ENCODE results near the gene TRIM23.
"Not testable (repeated sequence)": the region's sequence is repeated elsewhere in the genome, so short reads cannot be mapped to it uniquely, and the experiment has no call there.

TRIM23 gene

GRCh38 chr5:65624571-65625555 is 730 bp upstream of the TRIM23 start, which contains the start of the genes SHLD3 and TRAPPC13:
TSS of gene SHLD3 (plus strand) at chr5:65625027. CDS start at chr5:65629588, 4,561 bp downstream.
TSS of gene TRAPPC13 (plus strand) at chr5:65625027. CDS start at chr5:65625061, 34 bp downstream.
- Histone ChIP-seq H3K9me3 (ENCODE audit: control insufficient read depth, insufficient read depth, low read depth, low read length) (no peaks in the 10 kb centered on the region), H3K27ac (ENCODE audit: low read depth, low read length) (0 out of 2 replicates have a peak within 1 kb of the TSS, but pooled peaks have one; percentile 49), H3K4me3 (ENCODE audit: low read depth, low read length) (peak within 1 kb of the TSS; percentile 96), H3K9ac (ENCODE audit: low read length) (peak within 1 kb of the TSS; percentile 80), H3K36me3 (ENCODE audit: control insufficient read depth, insufficient read depth, low read length) (peaks cover 8% of the 10 kb centered on the region), H3K4me1 (ENCODE audit: control insufficient read depth, insufficient read depth, low read length) (peaks cover 8% of the 10 kb centered on the region), H3K27me3 (ENCODE audit: control insufficient read depth, insufficient read depth, low read length) (no peaks in the 10 kb centered on the region)

DNA sequence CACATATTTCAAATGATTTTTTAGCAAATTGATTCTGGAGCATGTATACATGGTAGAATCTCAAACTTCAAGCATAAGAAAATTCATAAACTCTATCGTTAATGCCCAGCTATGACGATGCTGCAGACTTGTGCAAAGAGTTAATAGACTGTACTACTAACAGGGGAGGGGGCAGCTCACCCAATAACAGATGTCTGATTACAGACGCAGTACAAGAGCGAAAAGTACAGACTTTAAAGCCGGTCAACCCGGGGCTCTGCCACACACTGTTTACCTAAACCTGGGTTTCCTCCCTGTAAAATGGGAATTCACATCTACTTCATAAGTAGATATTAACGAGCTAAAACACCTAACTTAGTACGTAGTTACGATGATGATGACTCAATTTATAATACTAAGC is 651 bp downstream of the TRIM23 start:
- peak overlapping the region; percentile 96 for H3K4me3 ChIP-seq (ENCODE audit: low read depth, low read length)
- peak overlapping the region; percentile 80 for H3K9ac ChIP-seq (ENCODE audit: low read length)
- H3K27ac ChIP-seq (ENCODE audit: low read depth, low read length), result no peak overlapping the region
- H3K9me3 ChIP-seq (ENCODE audit: control insufficient read depth, insufficient read depth, low read depth, low read length), result no peaks in the 10 kb centered on the region
- no peaks in the 10 kb centered on the region for H3K36me3 ChIP-seq (ENCODE audit: control insufficient read depth, insufficient read depth, low read length)
- H3K4me1 ChIP-seq (ENCODE audit: control insufficient read depth, insufficient read depth, low read length), result peaks cover 8% of the 10 kb centered on the region
- no peaks in the 10 kb centered on the region for H3K27me3 ChIP-seq (ENCODE audit: control insufficient read depth, insufficient read depth, low read length)

GRCh38 chr5:65621961-65622360 is 2.2 kb downstream of the TRIM23 start:
- not testable (repeated sequence) for H3K9me3 ChIP-seq (ENCODE audit: control insufficient read depth, insufficient read depth, low read depth, low read length); H3K4me1 ChIP-seq (ENCODE audit: control insufficient read depth, insufficient read depth, low read length); H3K36me3 ChIP-seq (ENCODE audit: control insufficient read depth, insufficient read depth, low read length); H3K9ac ChIP-seq (ENCODE audit: low read length); H3K27ac ChIP-seq (ENCODE audit: low read depth, low read length); H3K27me3 ChIP-seq (ENCODE audit: control insufficient read depth, insufficient read depth, low read length); H3K4me3 ChIP-seq (ENCODE audit: low read depth, low read length)

GRCh38 chr5:65620021-65620420 is 4.1 kb downstream of the TRIM23 start:
- Histone ChIP-seq H3K9me3 (ENCODE audit: control insufficient read depth, insufficient read depth, low read depth, low read length) (no peaks in the 10 kb centered on the region), H3K4me3 (ENCODE audit: low read depth, low read length) (no peak overlapping the region), H3K4me1 (ENCODE audit: control insufficient read depth, insufficient read depth, low read length) (peaks cover 4% of the 10 kb centered on the region; the same call in 1 of the 2 replicates), H3K27me3 (ENCODE audit: control insufficient read depth, insufficient read depth, low read length) (no peaks in the 10 kb centered on the region), H3K27ac (ENCODE audit: low read depth, low read length) (no peak overlapping the region), H3K9ac (ENCODE audit: low read length) (no peak overlapping the region), H3K36me3 (ENCODE audit: control insufficient read depth, insufficient read depth, low read length) (peaks cover 6% of the 10 kb centered on the region; the same call in 1 of the 2 replicates)

DNA sequence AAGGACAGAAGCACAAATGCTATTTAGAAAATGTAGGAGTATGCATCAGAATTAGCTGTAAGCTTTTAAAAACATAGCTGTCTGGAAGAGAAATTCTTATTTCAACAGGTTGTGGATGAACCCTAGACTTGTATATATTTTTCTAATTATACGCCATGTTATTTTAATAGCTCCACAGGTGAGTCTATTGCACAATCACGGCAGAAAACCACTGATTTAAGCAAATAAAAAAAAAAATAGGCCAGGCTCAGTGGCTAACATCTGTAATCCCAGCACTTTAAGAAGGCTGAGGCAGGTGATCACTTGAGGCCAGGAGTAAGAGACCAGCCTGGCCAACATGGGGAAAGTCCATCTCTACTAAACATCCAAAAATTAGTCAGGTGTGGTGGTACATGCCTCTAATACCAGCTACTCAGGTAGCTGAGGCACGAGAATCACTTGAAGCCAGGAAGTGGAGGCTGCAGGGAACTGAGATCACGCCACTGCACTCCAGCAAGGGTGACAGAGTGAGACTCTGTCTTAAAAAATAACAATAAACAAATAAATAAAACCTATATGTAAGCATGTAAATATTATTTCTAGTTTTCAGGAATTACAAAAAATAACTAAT is 11.7 kb downstream of the TRIM23 start:
- H3K4me1 ChIP-seq (ENCODE audit: control insufficient read depth, insufficient read depth, low read length), result no peaks in the 10 kb centered on the region
- no peaks in the 10 kb centered on the region for H3K27me3 ChIP-seq (ENCODE audit: control insufficient read depth, insufficient read depth, low read length)
- H3K9me3 ChIP-seq (ENCODE audit: control insufficient read depth, insufficient read depth, low read depth, low read length), result no peaks in the 10 kb centered on the region
- H3K36me3 ChIP-seq (ENCODE audit: control insufficient read depth, insufficient read depth, low read length), result peaks cover 54% of the 10 kb centered on the region
- no peak overlapping the region for H3K27ac ChIP-seq (ENCODE audit: low read depth, low read length)
- H3K4me3 ChIP-seq (ENCODE audit: low read depth, low read length), result no peak overlapping the region
- H3K9ac ChIP-seq (ENCODE audit: low read length), result no peak overlapping the region

GRCh38 chr5:65611524-65611923 is 12.6 kb downstream of the TRIM23 start:
- Histone ChIP-seq H3K27ac (ENCODE audit: low read depth, low read length) (no peak overlapping the region), H3K9ac (ENCODE audit: low read length) (no peak overlapping the region), H3K4me1 (ENCODE audit: control insufficient read depth, insufficient read depth, low read length) (no peaks in the 10 kb centered on the region), H3K4me3 (ENCODE audit: low read depth, low read length) (no peak overlapping the region), H3K36me3 (ENCODE audit: control insufficient read depth, insufficient read depth, low read length) (peaks cover 63% of the 10 kb centered on the region), H3K27me3 (ENCODE audit: control insufficient read depth, insufficient read depth, low read length) (no peaks in the 10 kb centered on the region), H3K9me3 (ENCODE audit: control insufficient read depth, insufficient read depth, low read depth, low read length) (no peaks in the 10 kb centered on the region)

GRCh38 chr5:65601761-65602160 is 22.4 kb downstream of the TRIM23 start:
- peaks cover 60% of the 10 kb centered on the region for H3K36me3 ChIP-seq (ENCODE audit: control insufficient read depth, insufficient read depth, low read length)
- not testable (repeated sequence) for H3K4me1 ChIP-seq (ENCODE audit: control insufficient read depth, insufficient read depth, low read length); H3K9ac ChIP-seq (ENCODE audit: low read length); H3K4me3 ChIP-seq (ENCODE audit: low read depth, low read length); H3K27me3 ChIP-seq (ENCODE audit: control insufficient read depth, insufficient read depth, low read length); H3K27ac ChIP-seq (ENCODE audit: low read depth, low read length)
- H3K9me3 ChIP-seq (ENCODE audit: control insufficient read depth, insufficient read depth, low read depth, low read length), result peaks cover 19% of the 10 kb centered on the region; the same call in 1 of the 2 replicates

DNA sequence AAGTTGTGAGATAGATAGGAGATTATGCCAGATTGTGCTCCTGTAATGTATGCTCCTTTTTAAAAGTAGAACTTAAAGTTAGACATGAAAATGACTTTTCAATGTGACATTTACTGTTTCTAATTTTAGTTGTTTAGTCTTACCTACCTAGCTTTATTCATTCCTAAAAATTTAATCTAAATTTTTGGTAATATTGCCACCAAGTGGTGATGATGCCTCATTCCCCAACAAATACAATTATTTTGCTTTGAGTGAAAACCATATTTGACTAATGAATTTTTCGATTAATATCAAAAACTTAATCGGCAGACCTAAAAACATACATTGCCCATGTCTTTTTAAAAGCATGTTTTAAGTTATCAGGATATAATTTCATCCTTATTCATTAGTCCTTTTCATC is 35.4 kb downstream of the TRIM23 start:
- Histone ChIP-seq H3K27ac (ENCODE audit: low read depth, low read length) (no peak overlapping the region), H3K27me3 (ENCODE audit: control insufficient read depth, insufficient read depth, low read length) (no peaks in the 10 kb centered on the region), H3K4me3 (ENCODE audit: low read depth, low read length) (no peak overlapping the region), H3K36me3 (ENCODE audit: control insufficient read depth, insufficient read depth, low read length) (peaks cover 81% of the 10 kb centered on the region), H3K9me3 (ENCODE audit: control insufficient read depth, insufficient read depth, low read depth, low read length) (no peaks in the 10 kb centered on the region), H3K4me1 (ENCODE audit: control insufficient read depth, insufficient read depth, low read length) (no peaks in the 10 kb centered on the region), H3K9ac (ENCODE audit: low read length) (no peak overlapping the region)

DNA sequence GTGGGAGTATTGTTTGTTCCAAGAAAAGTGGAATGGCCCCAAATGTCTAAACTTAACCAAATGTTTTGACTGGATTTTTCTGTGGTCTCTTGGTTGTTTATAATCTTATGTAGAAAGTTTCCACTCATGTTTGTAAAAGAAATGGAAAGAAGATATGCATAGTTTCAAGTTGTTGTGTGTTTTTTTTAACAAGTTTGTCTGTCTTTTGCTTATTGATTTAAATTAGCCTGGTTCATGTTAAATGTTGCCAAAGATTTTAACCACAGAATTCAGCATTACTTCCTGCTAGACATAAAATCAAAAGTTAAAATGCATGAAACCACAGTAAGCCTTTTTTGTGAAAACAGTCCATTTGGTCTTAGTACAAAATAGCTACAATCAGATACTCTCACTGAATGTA is 47.0 kb downstream of the TRIM23 start:
- Histone ChIP-seq H3K27ac (ENCODE audit: low read depth, low read length) (no peak overlapping the region), H3K9me3 (ENCODE audit: control insufficient read depth, insufficient read depth, low read depth, low read length) (no peaks in the 10 kb centered on the region), H3K4me3 (ENCODE audit: low read depth, low read length) (no peak overlapping the region), H3K27me3 (ENCODE audit: control insufficient read depth, insufficient read depth, low read length) (no peaks in the 10 kb centered on the region), H3K4me1 (ENCODE audit: control insufficient read depth, insufficient read depth, low read length) (no peaks in the 10 kb centered on the region), H3K36me3 (ENCODE audit: control insufficient read depth, insufficient read depth, low read length) (peaks cover 76% of the 10 kb centered on the region), H3K9ac (ENCODE audit: low read length) (no peak overlapping the region)

DNA sequence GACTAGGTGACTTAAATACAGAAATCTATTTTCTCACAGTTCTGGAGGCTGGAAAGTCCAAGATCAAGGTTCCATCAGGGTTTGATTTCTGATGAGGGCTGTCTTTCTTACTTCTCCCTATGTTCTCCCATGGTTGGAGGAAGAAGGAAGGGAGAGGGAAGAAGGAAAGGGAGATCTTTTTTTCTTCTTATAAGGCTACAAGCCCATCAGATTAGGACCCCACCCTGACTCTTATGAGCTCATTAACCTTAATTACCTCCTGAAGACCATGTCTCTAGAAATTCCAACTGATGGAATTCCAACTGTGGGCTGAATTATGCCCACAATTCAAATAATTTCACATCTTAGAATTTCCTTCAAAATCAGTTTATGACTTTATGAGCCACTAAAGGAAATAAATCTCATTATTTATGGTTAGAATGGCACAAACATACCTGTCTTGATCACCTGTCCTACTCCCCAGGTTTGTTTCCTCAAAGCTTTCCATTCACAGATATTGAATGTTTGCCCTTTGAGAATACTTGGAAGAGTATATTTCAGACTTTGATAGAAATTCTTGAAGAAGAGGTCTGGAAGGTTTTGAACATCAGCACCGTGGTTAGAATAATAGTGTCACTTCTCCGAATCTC is 53.4 kb downstream of the TRIM23 start:
- H3K4me1 ChIP-seq (ENCODE audit: control insufficient read depth, insufficient read depth, low read length), result no peaks in the 10 kb centered on the region
- H3K9ac ChIP-seq (ENCODE audit: low read length), result no peak overlapping the region
- H3K4me3 ChIP-seq (ENCODE audit: low read depth, low read length), result no peak overlapping the region
- H3K9me3 ChIP-seq (ENCODE audit: control insufficient read depth, insufficient read depth, low read depth, low read length), result no peaks in the 10 kb centered on the region
- no peaks in the 10 kb centered on the region for H3K27me3 ChIP-seq (ENCODE audit: control insufficient read depth, insufficient read depth, low read length)
- H3K27ac ChIP-seq (ENCODE audit: low read depth, low read length), result no peak overlapping the region
- H3K36me3 ChIP-seq (ENCODE audit: control insufficient read depth, insufficient read depth, low read length), result peaks cover 39% of the 10 kb centered on the region
